ENCODE results near the gene APBB1IP. TPM values are rescaled to one million over a fixed set of nuclear protein-coding genes. Genes with fewer than 3 reads are reported as not detected.
"Not testable (repeated sequence)": the region's sequence is repeated elsewhere in the genome, so short reads cannot be mapped to it uniquely, and the experiment has no call there.

The APBB1IP gene
- polyA plus RNA-seq (2011; rRNA removed) = 0.02 and 0.04 TPM in 2 replicates
- polyA minus RNA-seq (2011; rRNA and poly(A)+ RNA removed) = 0.09 TPM in 2 replicates

DNA sequence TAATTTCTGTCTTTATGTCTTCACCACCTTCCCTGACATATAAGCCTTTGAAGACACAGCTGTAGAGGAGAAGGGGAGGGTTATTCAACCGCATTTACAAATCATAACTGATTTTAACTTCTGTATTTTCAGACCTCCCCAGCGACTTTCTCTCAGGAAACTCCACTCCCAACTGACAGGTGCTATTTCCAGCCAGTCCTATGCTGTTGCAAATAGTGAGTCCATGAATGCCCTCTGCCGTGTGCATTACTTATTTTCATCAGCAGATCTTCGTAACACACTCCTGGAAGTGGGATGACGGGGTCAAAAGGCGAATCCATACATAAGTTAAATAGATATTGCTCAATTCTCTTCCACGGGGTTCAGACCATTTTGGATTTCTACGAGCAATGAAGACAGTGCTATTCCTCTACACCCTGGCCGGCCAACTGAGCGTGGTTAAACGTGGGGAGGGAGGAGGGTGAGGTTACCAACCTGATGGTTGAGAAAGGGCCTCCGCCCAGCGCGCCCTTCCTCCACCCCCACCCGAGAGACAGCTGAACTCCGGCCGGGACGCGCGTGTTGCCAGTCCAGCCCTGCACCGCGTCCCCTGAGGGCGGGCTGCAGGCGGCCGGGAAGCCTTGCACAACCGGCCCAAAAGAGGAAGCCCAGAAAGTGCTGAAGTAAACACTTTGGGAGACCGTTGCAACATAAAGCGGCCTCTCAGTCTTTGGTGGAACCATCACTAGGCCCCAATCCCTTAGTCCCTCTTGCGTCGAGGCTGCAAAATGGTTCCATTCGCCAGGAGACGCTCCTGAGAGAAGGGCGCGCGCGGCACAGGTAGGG, at the start of gene APBB1IP:
TSS of gene APBB1IP (plus strand) at position 705 of the 825 bp plus-strand sequence. CDS start 53,986 bp downstream, outside the sequence.
- no peak within 1 kb of the TSS for H3K27ac ChIP-seq (ENCODE audit: low read depth, low read length)
- DNase-seq (ENCODE audit: low read depth, low spot score) = no peak
- TF ChIP-seq, protein P1, sequence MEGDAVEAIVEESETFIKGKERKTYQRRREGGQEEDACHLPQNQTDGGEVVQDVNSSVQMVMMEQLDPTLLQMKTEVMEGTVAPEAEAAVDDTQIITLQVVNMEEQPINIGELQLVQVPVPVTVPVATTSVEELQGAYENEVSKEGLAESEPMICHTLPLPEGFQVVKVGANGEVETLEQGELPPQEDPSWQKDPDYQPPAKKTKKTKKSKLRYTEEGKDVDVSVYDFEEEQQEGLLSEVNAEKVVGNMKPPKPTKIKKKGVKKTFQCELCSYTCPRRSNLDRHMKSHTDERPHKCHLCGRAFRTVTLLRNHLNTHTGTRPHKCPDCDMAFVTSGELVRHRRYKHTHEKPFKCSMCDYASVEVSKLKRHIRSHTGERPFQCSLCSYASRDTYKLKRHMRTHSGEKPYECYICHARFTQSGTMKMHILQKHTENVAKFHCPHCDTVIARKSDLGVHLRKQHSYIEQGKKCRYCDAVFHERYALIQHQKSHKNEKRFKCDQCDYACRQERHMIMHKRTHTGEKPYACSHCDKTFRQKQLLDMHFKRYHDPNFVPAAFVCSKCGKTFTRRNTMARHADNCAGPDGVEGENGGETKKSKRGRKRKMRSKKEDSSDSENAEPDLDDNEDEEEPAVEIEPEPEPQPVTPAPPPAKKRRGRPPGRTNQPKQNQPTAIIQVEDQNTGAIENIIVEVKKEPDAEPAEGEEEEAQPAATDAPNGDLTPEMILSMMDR (IDR thresholded peaks at IDR 0.05; ENCODE audit: low read depth, low read length) = no peak
- H3K27me3 ChIP-seq (ENCODE audit: control insufficient read depth, insufficient read depth, low read length) = no peaks in the 10 kb centered on the region
- ChIA-PET CTCF (no interaction called here), POLR2A (no interaction called here)
- H3K9me3 ChIP-seq (ENCODE audit: control insufficient read depth, insufficient read depth, low read length) = peaks cover 14% of the 10 kb centered on the region
- no peak within 1 kb of the TSS for H3K4me3 ChIP-seq (ENCODE audit: low read depth, low read length)

DNA sequence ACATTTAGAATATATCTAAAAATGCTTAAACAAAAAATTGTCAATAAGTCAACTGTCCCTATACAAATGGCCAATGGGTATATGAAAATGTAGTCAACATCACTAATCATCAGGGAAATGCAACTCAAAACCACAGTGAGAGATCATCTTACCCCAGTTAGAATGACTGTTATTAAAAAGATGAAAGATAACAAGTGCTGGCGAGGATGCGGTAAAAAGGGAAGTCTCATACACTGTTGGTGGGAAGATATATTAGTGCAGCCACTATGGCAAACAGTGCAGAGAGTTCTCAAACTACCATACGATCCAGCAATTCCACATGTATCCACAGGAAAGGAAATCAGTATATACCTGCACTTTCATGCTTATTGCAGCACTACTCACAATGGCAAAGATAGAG, 48.6 kb upstream of the APBB1IP start:
- CTCF ChIA-PET = no interaction called here
- Histone ChIP-seq H3K4me3 (ENCODE audit: low read depth, low read length) (no peak overlapping the region), H3K27me3 (ENCODE audit: control insufficient read depth, insufficient read depth, low read length) (no peaks in the 10 kb centered on the region), H3K9me3 (ENCODE audit: control insufficient read depth, insufficient read depth, low read length) (peaks cover 29% of the 10 kb centered on the region), H3K27ac (ENCODE audit: low read depth, low read length) (no peak overlapping the region)
- TF ChIP-seq, protein P1 (IDR thresholded peaks at IDR 0.05; ENCODE audit: low read depth, low read length) = no peak
- no peak for DNase-seq (ENCODE audit: low read depth, low spot score)
- POLR2A ChIA-PET = no interaction called here

DNA sequence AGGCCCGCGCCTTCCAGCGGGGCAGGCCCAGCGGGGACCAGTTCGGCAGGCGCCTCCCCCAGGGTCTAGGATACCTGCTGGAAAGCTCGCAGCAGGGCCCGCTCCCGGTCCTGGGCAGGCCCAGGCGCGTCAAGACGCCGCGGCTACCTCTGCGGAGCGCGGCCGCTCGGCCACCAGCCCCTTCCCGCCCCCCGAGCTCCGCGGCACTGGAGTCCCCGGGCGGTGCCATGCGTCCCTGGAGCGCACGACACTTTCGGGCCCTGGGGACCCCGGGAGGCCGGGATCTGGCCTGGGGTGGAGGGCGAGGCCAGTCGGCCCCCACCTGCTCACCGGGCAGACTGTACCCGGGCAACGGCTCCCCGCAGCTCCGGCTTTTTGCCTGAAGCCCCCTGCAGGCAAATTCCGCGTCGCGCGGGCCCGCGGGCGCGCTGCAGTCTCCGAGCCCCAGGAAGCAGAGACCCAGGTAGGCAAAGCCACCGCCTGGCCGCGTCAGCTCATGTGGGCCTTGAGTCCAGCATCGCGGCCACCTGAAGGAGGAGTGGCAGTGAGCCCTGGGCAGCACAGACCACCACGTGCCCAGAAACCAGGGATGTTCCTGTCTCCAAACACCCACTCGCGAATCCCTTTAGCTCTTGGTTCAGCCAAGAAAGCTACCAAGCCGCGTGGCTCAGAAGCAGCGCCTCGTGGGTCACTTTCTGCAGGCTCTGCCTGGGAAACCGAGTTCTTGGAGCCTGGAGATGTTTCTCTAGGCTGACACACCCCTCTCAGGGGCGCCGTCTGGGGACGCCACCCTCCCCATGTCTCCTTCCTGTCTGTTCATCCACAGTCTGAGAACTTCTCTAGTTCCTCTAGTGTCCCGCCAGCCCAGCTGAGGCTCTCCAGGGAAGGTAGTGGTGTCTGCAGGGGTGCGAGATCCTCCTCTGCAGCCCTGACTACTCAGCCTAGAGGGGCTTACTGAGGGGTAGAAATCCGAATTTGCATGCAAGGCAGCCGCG, 46.1 kb upstream of the APBB1IP start:
- no peak for DNase-seq (ENCODE audit: low read depth, low spot score)
- ChIA-PET CTCF (interaction anchor here (0.6 kb wide), 1 partner anchor 36 kb away, joined by 4 read pairs; no protein-coding TSS in a partner anchor), POLR2A (no interaction called here)
- H3K4me3 ChIP-seq (ENCODE audit: low read depth, low read length) = no peak overlapping the region
- H3K9me3 ChIP-seq (ENCODE audit: control insufficient read depth, insufficient read depth, low read length) = peaks cover 23% of the 10 kb centered on the region
- no peak overlapping the region for H3K27ac ChIP-seq (ENCODE audit: low read depth, low read length)
- no peaks in the 10 kb centered on the region for H3K27me3 ChIP-seq (ENCODE audit: control insufficient read depth, insufficient read depth, low read length)
- TF ChIP-seq, protein P1 (IDR thresholded peaks at IDR 0.05; ENCODE audit: low read depth, low read length) = no peak

DNA sequence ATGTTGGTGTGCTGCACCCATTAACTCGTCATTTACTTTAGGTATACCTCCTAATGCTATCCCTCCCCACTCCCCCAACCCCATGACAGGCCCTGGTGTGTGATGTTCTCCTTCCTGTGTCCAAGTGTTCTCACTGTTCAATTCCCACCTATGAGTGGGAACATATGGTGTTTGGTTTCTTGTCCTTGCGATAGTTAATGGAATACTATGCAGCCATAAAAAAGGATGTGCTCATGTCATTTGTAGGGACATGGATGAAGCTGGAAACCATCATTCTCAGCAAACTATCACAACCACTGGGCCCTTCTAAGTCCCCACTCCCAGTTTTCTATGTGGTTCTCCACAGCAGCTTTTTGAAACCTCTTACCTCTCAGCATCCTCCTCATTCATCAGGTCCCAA, 39.8 kb upstream of the APBB1IP start:
- H3K27ac ChIP-seq (ENCODE audit: low read depth, low read length); CTCF ChIA-PET; H3K27me3 ChIP-seq (ENCODE audit: control insufficient read depth, insufficient read depth, low read length); DNase-seq (ENCODE audit: low read depth, low spot score); POLR2A ChIA-PET; H3K4me3 ChIP-seq (ENCODE audit: low read depth, low read length): not testable (repeated sequence)
- H3K9me3 ChIP-seq (ENCODE audit: control insufficient read depth, insufficient read depth, low read length) = peaks cover 15% of the 10 kb centered on the region

GRCh38 chr10:26407406-26407969, 30.7 kb upstream of the APBB1IP start:
- TF ChIP-seq, protein P1 (IDR thresholded peaks at IDR 0.05; ENCODE audit: low read depth, low read length) = no peak
- Histone ChIP-seq H3K9me3 (ENCODE audit: control insufficient read depth, insufficient read depth, low read length) (peaks cover 6% of the 10 kb centered on the region; the same call in 1 of the 2 replicates), H3K27me3 (ENCODE audit: control insufficient read depth, insufficient read depth, low read length) (no peaks in the 10 kb centered on the region), H3K4me3 (ENCODE audit: low read depth, low read length) (no peak overlapping the region), H3K27ac (ENCODE audit: low read depth, low read length) (no peak overlapping the region)
- ChIA-PET POLR2A (no interaction called here), CTCF (no interaction called here)
- no peak for DNase-seq (ENCODE audit: low read depth, low spot score)
